Activated CD8-positive, alpha-beta memory T cell treated with anti-CD3 and anti-CD28 coated beads, Interleukin-2, amount 50 U/mL, for 24 hours (primary cell): ENCODE results near the gene MLLT3.

Source experiments
- DNase-seq: peaks from one replicate; pipeline ENCODE4 v3.0.0-alpha.2; 2020; ENCODE audit errors: extremely low read depth

The MLLT3 gene

GRCh38 chr9:20477940-20478620 lies 144.2 kb downstream of the MLLT3 start:
- DNase-seq, result no peak

- DNase-seq, result no peak
Observed at GRCh38 chr9:20476912-20477521, 145.3 kb downstream of the MLLT3 start.

- DNase-seq, result no peak
Observed at GRCh38 chr9:20474496-20474895, 147.8 kb downstream of the MLLT3 start.

GRCh38 chr9:20473515-20474013 lies 148.7 kb downstream of the MLLT3 start:
- no peak for DNase-seq

GRCh38 chr9:20472342-20473045 lies 149.8 kb downstream of the MLLT3 start:
- no peak for DNase-seq

DNA sequence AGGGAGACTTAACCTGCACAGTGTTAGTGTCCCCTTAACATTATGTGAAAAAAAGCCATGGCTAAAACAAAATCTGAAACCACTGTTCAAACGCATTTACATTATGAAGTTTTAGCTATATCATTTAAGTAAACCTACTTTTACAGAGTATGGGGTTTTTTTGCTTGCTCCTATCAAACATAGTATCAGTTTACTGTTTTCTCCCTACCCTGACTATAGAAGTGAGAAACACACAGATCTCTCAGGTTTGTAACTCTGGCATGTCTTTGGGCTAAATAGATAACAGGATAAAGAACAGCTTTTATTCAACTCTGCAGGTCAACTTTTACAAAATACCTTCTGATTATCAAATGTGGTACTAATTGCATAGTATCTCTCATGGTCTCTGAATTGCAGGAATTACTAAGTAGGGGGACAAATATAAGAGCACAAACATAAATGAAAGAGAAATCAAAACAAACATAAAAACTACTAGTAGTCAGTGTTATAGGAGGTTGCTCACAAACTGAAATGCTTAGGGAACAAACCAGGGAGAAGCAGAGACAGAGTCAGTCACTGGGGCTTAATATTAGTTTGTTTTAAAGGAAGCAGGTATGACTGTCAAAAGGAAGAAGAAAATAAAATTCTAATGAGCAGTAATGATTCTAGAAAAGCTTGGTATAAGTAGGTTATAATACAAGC lies 155.8 kb downstream of the MLLT3 start:
- no peak for DNase-seq

- DNase-seq, result no peak
Observed at GRCh38 chr9:20464242-20464641, 158.1 kb downstream of the MLLT3 start.

DNA sequence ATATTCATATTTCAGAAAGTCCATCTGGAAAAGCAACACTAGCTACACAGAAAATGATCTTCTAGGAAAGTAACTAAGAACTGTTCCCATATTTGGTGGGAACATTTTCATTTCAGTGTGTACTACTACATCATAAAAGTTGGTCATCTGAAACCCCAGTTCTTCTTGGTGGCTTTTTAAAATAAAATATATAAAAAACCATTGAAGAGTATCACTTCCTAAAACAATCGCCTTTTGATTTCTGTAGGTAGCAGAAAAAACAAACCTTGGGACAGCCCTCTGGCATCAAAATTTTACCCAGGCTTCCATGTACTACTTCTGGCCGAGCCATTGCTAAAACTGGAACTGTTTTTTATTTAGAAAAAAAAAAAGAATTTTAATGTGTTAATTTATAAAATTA lies 158.5 kb downstream of the MLLT3 start:
- DNase-seq, result no peak

GRCh38 chr9:20462410-20462809 lies 159.9 kb downstream of the MLLT3 start:
- no peak for DNase-seq

- DNase-seq, result no peak
Observed at GRCh38 chr9:20447291-20447690, 175.0 kb downstream of the MLLT3 start.

- DNase-seq, result no peak
Observed at GRCh38 chr9:20446248-20446647, 176.1 kb downstream of the MLLT3 start.

GRCh38 chr9:20442461-20443319 lies 179.6 kb downstream of the MLLT3 start:
- DNase-seq, result no peak

GRCh38 chr9:20441711-20442423 lies 180.4 kb downstream of the MLLT3 start:
- no peak for DNase-seq

DNA sequence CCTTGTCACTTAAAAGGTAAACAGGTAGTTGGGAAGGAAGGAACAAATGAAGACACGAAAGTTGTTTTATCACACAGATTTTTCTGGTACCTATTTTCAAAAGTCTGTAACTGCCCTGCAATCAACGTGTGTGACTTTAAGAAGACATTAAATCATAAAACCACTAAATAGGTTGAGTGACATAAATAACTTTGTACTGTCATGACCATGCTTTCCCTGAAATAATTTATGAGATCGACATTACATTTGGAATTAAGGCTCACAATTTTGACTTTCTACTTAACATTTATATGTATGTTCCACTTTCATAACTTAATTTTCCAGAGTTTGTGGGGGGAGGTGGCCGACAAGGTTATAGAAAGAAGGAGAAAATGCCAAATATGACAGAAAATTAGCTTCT lies 181.1 kb downstream of the MLLT3 start:
- DNase-seq, result no peak

DNA sequence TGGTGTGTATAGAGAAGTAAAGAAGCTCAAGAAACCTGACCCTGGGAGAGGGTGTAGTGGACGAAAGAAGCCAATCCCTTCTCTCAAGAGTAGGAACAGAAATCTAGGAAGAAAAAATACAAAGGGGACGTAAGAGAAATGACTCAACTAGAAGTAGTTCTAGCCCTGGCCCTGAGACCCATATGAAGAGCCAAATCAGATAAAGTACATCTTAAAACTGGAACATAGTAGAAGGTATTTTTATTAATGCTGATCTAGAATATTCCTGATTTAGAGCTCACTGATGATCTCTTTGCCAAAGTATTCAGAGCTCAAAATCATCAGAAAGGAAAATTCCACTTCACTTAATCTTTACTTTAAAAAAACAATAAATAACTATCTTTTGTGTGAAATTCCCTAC lies 184.8 kb downstream of the MLLT3 start:
- no peak for DNase-seq

DNA sequence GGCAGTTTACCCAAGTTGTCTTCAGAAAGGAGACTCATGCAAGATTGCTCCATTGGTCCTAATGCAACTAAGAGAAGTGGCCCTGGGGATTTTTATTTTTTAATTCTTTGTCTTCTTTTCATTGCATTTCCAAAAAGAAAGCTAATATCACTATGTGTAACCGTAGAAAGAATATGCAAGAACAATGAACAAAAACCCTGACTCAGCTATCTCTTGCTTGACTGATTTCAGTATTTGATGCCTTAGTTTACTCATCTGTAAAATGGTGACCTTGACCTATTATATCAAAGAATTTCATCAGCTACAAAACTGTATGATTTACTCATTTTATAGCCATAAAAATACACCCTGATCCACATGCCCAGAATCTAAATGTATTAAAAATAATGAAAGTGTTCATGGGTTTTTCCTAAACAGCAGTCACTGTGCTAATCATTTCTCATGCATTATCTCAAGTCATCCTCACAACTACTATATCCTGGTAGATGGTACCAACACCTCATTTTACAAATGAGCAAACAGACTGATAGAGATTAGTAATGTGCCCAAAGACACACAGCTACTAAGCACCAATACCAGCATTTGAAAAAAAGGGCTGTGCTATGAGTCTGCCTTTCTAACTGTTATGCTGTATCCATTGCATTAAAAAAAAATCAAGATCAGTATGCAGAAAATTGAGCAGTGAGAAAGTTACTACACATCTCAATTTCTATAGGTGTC lies 185.7 kb downstream of the MLLT3 start:
- no peak for DNase-seq

- DNase-seq, result no peak
Observed at GRCh38 chr9:20428976-20429375, 193.3 kb downstream of the MLLT3 start.

DNA sequence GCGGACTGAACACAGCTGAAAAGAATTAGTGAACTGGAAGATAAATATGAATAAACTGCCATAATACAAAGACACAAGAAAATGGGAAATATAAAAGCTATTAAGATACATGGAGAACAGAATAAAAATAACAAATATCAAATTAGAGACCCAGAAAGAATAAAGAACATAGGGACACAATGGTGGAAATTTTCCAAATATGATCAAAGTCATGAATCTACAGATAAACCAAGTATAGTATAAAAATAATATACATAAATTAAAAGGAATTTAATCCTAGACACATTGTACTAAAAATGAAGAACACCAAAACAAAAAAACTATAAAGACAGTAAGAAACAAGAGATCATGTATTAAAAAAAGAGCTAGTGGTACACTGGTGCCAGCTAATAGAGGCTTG lies 194.9 kb downstream of the MLLT3 start:
- DNase-seq, result no peak

DNA sequence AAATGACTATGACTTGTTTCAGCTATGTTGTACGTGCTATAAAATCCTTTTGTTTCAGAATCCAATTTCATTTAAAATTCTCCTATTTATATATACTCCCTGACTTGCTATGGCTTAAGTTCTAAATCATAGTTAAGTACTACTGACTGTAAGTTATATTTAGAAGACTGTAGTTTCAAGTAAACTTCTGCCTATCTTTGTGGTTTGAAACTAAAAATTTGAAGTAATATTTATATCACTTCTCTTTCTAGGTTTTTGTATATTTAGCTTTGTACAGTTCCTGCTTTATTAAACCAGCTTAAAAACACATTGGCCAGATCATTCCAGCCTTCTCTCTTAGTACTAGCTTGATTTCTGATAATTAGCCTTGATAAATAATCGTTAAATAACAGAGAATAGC lies 196.3 kb downstream of the MLLT3 start:
- no peak for DNase-seq

- DNase-seq, result no peak
Observed at GRCh38 chr9:20419533-20419932, 202.8 kb downstream of the MLLT3 start.
